Embryonic facial prominence (tissue), 1 donor: Measurements from ENCODE around the gene CEP164.

ENCODE experiments used
- DNase-seq: peaks from one replicate; pipeline ENCODE4 v3.0.0-alpha.2; 2016; ENCODE audit errors: extremely low spot score

The CEP164 gene

DNA sequence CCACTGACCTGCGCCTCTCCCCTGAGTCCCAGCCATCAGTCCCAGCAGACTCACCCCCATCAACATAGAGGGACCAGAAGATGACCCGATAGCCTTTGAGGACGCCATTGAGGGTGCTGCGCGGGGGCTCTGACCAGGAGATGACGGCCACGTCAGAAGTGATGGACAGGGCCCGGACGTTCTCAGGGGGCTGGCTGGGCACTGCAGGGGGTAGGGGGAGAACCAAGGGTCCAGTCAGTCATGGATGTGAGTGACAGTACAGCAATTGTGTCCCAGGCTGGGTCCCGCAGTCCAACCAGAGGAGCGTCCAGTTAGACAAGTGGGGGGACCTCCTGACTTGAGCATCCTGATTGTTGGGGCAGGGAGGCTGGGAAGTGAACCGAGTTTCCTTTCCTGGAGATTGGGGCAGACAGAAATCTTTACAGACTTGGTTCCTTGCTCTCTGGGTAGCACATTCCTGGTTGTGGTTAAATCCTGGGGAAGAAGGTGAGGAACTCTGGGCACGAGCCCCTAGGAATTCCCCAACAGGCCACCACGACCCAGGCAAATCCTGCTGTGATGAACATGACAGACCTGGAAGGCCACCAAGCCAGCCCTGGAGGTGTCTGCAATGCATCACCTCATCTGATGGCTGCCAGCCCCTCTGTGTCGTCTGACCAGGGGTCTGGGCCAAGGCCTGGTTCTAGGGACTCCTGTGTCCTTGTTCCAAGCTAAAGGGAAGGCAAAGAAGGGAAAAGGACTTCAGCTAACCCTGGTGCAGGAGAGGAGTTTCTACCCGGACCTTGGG, 133.9 kb downstream of the CEP164 start:
- no peak for DNase-seq

DNA sequence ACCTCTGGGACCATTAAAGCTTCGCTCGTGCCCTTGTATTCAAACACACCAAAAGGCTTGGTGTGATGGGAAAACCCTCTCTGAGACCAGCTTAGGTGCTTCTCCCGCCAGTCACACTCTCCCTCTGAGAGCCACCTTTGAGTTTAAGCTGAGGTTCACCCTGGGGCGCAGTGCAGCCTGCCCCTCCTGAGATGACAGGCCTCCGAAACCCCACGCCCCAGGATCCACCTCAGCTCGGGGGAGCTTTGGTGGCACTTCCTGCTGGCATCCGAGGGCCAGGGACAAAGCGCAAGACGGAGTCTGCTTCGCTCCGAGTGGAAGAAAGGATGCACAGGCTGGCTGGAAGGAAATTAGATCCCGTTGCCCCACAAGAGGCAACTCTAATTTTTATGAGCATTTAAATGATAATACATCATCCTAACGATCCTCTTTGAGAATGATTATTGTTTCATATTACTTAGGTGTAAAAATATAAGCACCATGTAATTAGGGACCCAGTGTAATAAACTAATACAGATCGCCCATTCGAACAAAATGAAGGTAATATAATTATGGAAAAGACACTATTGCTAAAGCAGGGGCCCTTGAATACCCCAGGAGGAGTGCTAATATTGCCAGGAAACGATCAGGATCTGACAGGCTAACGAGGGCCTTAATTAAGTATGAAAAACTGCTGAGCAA, 134.7 kb downstream of the CEP164 start:
- no peak for DNase-seq

DNA sequence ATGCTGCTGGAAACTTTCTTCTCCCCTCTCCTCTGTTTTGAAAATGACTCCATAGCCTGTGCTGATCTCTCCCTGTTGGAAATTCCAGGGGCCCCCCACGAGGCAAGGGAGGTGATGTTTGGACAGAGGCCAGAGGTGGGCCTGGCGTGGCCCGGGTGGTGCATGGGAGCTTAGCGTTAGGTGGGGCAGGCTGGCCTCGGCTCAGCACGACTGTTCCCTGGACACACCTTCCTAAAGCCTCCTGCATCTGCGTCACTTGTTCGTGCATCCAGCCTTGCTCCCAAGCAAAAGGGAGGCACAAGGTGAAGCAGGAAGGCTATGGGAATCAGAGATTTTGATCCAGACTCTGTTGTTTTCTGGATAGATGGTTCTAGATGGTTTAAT, 135.2 kb downstream of the CEP164 start:
- no peak for DNase-seq
